HG03521 (cell line): ENCODE results near the gene FAHD2B.
"Not testable (repeated sequence)": the region's sequence is repeated elsewhere in the genome, so short reads cannot be mapped to it uniquely, and the experiment has no call there.

Source experiments
- ATAC-seq: cut with Tn5 transposase; IDR thresholded peaks from one replicate; pipeline ENCODE4 v1.9.1; 2021; ENCODE audit warnings: mild to moderate bottlenecking, moderate library complexity; ENCODE audit not compliant: unreplicated experiment

Gene FAHD2B, protein sequence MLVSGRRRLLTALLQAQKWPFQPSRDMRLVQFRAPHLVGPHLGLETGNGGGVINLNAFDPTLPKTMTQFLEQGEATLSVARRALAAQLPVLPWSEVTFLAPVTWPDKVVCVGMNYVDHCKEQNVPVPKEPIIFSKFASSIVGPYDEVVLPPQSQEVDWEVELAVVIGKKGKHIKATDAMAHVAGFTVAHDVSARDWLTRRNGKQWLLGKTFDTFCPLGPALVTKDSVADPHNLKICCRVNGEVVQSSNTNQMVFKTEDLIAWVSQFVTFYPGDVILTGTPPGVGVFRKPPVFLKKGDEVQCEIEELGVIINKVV

GRCh38 chr2:97094772-97095611 lies at the start of gene FAHD2B:
TSS of gene FAHD2B (minus strand) at chr2:97094882. CDS start at chr2:97091706, 3,176 bp downstream.
- peak; percentile 78 for ATAC-seq

- not testable (repeated sequence) for ATAC-seq
Measured at GRCh38 chr2:97144016-97144415, 49.3 kb upstream of the FAHD2B start.

DNA sequence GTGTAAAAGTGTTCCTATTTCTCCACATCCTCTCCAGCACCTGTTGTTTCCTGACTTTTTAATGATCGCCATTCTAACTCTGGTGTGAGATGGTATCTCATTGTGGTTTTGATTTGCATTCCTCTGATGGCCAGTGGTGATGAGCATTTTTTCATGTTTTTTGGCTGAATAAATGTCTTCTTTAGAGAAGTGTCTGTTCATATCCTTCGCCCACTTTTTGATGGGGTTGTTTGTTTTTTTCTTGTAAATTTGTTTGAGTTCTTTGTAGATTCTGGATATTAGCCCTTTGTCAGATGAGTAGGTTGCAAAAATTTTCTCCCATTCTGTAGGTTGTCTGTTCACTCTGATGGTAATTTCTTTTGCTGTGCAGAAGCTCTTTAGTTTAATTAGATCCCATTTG lies 34.4 kb upstream of the FAHD2B start:
- not testable (repeated sequence) for ATAC-seq

GRCh38 chr2:97113882-97114255 lies 19.2 kb upstream of the FAHD2B start:
- ATAC-seq = not testable (repeated sequence)

DNA sequence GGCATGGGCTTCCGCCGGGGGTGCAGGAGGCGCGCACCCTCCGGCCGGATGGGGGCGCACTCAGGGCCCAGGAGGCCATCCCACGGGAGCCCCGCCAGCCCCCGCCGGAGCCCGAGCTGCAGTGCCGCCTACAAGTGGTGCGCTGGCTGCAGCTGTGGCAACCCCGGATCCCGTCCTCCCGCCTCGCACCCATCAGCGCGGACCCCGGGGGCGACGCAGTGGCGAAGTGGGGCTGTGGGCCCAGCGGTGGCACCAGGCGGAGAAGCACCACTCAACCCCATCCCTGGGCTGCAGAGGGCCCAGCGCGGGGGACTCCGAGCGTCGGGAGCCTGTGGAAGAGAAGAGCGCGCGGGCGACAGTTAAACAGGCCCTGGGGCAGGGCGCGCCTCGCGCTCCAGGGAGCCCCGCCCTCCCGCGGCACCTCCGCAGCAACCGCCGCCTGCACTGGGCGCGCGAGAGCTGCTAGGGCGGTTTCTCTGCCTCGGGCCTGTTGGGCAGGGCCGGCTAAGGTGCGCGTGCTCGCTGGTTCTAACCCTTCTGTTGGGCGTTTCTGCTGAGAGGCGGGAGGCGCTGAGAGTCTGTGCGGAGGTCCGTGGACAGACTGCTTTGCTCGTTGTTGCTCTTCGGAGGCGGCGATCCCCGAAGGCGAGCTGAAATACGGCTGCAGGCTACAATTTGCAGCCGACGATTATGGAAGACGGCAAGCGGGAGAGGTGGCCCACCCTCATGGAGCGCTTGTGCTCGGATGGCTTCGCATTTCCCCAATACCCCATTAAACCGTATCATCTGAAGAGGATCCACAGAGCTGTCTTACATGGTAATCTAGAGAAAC lies 18.6 kb upstream of the FAHD2B start, which contains the start of gene ANKRD36:
ANKRD36 (plus strand) TSS at position 104 of the 832 bp plus-strand sequence; CDS start at position 691, 587 bp downstream.
- ATAC-seq = peak; percentile 96

DNA sequence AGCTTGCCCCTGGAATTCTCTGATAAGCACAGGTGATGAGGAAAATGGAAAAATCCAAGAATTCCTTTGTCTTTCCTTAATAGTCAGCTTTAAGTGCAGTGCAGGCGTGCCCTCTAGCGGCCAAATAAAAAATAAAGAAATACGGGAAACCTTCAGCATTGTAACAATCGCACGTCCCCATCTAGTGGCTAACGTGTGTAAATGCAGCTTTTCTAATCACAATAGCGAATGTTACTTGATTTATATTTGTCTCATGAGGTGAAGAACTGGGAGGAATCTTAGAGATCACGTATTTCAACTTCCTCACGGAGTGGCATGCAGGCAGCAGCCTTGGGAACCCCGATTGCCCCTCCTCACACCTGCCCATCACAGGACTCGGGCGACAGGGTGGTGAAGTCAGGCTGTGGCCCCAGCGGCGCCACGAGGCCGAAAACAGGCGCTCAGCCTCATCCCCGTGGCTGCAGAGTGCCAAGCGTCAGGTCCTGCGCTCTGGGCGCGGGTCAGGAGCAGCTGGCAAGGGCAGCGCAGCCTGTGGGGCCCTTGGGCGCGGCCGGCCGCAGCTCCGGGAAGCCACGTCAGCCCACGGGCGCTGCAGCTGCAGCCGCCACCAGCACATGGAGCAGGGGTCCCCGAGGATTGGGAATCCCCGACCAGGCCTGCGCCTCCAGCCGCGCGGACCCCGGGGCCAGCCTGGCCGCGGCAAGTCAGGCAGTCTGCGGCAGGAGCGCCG lies 17.8 kb upstream of the FAHD2B start:
- peak; percentile 39 for ATAC-seq

DNA sequence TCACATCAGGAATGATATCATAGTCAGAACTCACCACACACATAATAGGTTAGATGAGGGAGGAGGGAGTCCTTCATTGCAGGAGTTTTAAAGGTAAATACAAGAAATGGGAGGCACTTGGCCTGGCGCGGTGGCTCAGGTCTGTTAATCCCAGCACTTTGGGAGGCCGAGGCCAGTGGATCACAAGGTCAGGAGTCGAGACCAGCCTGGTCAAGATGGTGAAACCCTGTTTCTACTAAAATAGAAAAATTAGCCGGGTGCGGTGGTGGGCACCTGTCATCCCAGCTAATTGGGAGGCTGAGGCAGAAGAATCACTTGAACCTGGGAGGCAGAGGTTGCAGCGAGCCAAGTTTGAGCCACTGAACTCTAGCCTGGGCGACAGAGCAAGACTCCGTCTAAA lies 16.6 kb upstream of the FAHD2B start:
- not testable (repeated sequence) for ATAC-seq

DNA sequence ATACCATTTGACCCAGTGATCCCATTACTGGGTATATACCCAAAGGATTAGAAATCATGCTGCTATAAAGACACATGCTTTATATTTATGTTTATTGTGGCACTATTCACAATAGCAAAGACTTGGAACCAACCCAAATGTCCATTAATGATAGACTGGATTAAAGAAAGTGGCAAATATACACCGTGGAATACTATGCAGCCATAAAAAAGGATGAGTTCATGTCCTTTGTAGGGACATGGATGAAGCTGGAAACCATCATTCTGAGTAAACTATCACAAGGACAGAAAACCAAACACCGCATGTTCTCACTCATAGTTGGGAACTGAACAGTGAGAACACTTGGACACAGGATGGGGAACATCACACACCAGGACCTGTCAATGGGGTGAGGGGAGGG lies 12.2 kb upstream of the FAHD2B start:
- ATAC-seq = not testable (repeated sequence)

DNA sequence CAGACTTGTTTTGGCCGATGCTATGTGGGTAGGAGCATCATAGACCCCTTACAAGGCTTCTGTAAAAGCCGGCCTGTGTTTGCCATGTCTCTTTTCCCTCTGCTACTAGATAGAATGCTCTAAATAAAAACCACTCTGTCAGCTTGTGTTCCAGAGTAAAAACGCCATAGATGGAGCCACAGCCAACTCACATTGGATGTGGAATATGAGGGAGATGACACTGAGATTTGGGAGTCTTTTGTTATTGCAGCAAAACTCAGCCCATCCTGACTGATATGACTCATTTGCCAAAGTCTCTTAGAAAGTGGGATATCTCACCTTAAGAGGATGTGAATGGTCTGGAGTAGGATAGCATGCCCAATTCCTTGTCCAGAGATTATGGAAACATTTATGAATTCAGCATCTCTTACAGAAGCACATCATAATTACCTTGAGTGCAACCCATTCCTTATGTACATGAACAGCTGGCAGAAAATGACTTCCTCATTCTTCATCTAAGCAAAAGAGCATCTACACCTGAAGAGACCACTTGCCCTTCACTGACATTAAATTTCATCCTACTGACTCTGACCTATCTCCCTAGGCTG lies 4.2 kb upstream of the FAHD2B start:
- ATAC-seq = not testable (repeated sequence)

DNA sequence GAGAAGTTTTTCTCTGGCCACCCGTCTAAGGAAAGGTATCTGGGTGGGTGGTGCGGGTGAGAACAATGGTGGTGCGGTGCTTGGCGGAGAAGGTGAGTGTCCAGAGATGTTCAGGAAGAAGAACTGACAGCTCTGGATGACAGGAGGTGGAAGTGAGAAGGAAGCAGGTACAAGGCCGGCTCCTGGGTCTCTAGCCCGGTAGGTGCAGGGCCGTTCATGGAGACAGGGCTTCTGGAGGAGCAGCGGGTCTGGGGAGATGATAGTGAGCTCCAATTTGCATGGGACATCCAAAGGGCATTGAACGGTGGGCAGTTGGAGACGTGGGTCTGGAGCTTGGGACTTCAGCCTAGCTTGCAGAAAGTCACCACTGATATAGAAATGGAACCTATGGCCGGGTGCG lies 979 bp upstream of the FAHD2B start:
- no peak for ATAC-seq

DNA sequence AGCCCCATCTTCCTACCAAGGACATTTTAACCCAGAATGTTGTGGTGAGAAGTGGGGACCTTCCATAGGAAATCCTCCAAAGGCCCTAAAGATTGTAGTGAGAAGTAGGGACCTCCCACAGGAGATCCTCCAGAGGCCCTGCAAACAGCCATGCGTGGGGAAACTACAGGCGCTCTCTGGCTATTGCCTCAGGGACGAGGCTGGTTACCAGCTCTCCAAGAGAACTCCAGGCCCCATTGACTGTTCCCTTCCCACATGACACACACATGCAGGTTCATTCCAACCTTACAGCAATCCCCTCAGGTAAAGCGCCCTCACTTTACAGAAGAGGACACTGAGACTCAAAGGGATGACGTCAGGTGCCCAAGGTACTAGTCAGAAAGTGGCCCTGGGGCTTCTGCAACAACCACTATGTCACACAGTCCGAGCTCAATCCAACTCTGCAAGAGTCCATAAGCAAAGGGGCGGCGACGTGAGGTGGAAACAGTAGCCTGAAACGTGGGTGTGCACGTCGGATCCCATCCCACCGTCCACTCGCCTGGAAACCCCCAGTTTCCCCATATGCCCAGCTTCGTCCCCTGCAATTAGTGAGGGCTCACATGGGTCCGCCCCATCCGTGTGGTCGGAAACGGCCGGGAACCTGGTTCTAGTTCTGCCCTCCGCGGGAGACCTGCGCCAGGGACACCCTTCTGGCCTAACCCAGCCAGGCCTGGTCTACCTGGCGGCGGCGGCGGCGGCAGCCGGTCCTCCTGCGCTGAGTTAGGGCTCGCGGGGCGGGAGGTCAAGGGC lies 505 bp downstream of the FAHD2B start:
- ATAC-seq = peak; percentile 8

DNA sequence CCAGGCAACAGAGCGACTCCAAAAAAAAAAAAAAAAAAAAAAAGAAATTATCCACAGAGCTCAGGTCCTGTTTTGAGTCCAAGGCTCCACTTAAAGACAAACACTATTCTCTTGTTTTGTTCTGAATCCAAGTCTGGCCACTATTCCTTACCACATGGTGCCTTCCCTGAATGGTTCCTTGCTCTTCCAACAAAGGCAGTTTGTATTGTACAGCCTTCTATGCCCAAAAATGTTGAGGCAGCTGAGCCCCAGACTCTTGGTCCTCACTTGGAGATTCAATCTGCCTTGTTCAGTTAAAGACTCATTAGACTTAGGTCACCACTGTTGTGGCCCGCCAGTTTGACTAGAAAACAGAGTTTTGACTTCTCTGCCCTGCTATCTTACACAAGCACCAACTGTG lies 1.7 kb downstream of the FAHD2B start:
- not testable (repeated sequence) for ATAC-seq

DNA sequence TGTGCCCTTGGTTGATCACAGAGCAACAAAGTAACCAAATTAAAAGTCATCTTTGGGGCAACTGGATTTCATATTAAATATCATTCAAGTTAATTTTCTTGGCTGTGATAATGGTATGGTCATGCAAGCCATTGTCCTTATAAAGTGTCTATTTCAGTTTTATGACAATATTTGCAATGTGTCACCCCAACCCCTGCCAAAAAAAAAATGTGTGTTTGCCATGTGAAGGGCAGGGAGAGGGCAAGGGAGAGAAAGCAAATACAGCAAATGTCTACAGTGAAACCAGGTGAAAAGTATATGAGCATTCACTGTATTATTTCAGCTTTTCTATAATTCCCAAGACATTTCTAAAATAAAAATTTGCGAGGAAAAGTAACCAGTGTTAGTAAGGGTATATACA lies 6.0 kb downstream of the FAHD2B start:
- ATAC-seq = not testable (repeated sequence)

GRCh38 chr2:97085093-97085492 lies 9.6 kb downstream of the FAHD2B start:
- ATAC-seq = not testable (repeated sequence)

GRCh38 chr2:97083516-97083915 lies 11.2 kb downstream of the FAHD2B start:
- ATAC-seq = not testable (repeated sequence)

- not testable (repeated sequence) for ATAC-seq
Measured at GRCh38 chr2:97082206-97082605, 12.5 kb downstream of the FAHD2B start.

- ATAC-seq = not testable (repeated sequence)
Measured at GRCh38 chr2:97080855-97081254, 13.8 kb downstream of the FAHD2B start.

- ATAC-seq = not testable (repeated sequence)
Measured at GRCh38 chr2:97077213-97077612, 17.5 kb downstream of the FAHD2B start.

- ATAC-seq = not testable (repeated sequence)
Measured at GRCh38 chr2:97070915-97071314, 23.8 kb downstream of the FAHD2B start.
